ENCODE data around the gene SPTA1.

The SPTA1 gene

DNA sequence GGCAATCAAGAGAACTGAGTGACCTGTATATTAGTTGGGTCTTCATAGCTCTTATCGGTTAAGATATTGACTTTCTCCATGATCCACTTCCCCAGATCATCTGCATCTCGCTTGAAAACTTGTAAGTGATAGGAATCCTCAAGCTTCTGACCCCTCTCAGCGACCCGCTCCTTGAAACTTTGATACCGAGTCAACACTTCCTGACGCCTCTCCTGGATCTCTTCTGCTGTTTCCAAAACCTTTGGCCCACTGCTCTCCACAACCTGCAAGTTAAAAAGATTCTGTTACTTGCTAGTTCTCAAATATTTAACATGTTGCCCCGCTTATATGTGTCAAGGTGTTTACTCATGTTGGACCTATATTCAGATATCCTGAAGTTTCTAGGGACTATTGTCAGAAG lies 1.4 kb downstream of the SPTA1 start:
- no peak for DNase-seq (ENCODE audit: low read depth in 2 of 2)

DNA sequence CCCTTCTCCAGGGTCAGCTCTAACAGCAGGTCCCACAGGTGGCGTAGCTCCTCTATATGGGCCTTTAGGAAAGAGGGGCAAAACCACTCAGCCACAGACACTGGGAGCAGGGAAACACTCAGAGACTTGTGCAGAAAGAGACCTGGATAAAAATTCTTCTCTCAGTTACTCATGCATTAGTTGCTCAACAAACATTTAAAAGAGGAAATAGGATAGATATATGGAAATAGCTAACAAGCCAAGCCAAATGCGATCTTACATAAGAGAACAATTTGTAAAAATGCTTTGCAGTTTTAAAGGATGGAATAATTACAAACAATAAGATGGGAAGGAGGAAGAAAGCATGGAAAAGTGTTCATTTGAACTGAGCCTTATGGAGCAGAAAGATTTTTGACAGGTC lies 4.9 kb downstream of the SPTA1 start:
- no peak for DNase-seq (ENCODE audit: low read depth in 2 of 2)

DNA sequence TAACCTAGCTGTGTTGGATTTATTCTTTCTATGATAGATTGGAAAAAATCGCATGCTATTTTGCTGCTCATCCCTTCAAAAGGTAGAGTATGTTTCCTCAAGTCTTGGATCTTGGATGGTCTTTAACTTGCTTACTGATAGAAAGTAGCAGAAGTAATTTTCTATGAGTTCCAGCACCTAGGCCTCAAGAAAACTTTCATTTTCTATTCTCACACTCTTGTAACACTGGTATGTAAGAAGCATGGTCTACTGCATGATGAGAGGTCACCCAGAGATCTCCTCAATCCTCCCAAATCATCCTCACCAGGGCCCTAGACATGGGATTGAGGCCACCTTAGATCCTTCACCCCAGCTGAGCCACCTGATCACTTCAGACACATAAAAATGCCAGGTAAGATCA lies 7.2 kb downstream of the SPTA1 start:
- DNase-seq (ENCODE audit: low read depth in 2 of 2): no peak

DNA sequence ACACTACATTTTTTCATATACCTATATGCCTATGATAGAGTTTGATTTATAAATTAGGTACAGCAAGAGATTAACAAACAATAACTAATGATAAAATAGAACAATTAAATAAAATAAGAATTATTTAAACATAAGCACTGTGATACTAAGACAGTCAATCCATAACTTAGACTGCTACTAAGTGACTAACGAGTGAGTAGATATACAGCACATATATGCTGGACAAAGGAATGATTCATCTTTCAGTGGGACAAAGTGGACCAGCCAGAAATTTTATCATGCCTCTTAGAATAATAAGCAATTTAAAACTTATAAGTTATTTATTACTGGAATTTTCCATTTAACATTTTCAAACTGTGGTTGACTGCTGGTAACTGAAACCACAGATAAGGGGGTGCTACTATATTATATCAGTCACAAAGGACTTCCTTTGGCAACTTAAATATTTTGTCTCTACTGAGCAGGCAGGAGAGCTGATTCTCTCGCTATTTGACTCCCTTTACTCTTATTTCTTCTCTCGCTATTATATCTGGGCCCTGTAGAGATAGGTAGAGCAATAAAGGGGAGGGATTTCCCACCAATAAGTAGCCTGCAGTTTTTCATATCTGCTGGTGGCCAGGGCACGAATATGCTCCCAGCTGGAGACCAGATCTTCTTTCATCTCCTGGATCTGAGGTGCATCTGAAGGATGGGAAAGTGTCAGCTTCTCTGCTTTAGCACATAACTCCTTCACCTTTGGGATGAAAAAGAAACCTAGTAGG lies 10.8 kb downstream of the SPTA1 start:
- no peak for DNase-seq (ENCODE audit: low read depth in 2 of 2)

DNA sequence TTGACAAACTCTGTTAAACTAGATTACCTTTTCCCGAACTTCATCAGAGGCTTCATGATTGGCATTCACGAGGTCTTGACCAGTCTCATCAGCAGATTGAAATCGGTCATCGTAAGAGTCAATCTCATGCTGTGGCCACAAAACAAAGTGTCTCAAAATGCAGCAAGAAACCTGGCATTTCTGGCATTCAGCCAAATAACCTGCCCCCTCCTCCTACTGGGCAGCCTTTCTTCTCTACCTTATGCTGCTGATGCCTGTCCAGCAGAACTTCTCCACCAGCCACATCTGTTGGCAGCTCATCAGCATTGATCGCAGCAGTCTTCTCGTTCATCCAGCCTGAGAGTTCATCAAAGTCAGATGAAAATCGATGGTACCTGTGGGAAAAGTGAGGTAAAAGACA lies 12.2 kb downstream of the SPTA1 start:
- DNase-seq (ENCODE audit: low read depth in 2 of 2): no peak

DNA sequence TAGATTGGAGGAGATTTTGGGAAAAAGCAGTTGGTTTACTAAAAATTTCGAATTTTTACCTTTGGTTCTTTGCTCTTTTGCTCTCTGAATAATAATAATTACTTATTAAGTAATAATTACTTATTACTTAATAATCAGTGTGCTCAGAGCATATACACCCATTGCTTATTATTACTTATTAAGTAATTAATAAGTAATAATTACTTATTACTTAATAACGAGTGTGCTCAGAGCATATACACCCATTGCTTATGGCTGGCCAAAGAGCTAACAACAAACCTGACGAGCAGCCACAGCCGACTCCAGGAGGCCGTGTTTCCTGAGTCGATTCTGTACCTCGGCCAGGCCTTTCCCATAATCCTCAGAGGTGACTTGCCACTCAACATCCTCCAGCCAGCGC lies 20.5 kb downstream of the SPTA1 start:
- no peak for DNase-seq (ENCODE audit: low read depth in 2 of 2)

DNA sequence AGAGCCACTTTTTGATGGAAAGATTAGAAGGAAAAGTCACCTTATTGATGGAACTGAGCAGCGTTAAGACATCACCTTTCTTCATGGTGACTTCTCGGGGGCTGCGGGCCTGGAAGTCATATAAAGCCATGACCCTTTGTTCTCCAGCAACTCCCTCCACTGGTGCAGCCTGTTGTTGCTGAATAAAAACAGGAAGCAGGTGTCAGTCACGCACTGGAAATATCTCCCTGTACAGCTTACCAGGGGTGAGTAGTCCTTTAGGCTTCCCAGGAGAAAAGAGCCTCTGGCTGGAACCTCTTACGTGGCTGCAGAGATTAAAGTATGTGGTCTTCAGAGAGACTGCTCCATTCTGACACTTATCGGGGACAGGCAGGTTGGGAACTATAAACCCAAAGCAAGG lies 31.9 kb downstream of the SPTA1 start:
- no peak for DNase-seq (ENCODE audit: low read depth in 2 of 2)

DNA sequence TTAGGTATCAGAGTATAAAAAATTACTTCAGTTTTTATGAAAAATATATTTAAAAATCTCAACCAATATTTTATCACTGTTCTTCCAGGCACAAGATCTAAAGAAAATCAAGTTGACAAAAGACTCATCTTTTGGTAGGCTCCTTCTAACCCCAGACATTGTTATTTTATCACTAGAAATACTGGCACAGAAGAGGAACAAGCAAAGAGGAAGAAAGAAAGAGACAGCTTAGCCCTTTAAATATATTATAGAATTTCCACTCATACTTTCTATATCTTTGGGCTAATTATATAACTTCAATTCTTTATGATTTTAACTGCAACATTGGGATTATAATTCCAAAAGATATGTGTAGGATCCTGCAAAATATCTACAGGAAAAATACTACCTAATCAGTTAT lies 32.4 kb downstream of the SPTA1 start:
- DNase-seq (ENCODE audit: low read depth in 2 of 2): no peak

DNA sequence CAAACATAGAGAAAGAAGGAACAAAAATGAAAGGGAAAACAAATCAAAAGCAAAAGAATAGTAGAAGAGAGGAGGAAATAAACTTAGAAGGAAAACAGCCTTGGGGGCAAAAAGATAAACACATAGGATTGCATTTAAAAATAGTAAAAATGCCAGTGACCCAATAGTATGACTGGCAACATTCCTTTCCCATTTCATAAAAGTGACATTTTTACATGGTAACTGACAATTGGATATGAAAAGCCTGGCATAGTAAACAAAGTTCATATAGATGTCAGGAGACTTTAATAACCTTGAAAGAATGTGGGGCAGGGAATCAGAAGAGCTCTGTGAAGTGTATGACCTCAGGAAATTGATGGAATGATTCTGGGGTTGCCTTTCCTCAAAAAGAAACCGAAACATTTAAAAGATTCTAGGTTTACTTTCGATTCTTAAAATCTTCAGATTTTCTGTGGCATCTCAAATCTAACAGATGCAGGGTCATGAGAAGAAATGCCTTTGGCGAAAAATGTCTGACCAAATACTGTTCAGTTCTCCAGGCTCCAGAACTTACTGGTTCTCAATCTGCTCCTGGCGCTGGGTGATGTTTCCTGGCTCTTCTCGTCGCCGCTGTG lies 33.7 kb downstream of the SPTA1 start:
- DNase-seq (ENCODE audit: low read depth in 2 of 2): no peak

DNA sequence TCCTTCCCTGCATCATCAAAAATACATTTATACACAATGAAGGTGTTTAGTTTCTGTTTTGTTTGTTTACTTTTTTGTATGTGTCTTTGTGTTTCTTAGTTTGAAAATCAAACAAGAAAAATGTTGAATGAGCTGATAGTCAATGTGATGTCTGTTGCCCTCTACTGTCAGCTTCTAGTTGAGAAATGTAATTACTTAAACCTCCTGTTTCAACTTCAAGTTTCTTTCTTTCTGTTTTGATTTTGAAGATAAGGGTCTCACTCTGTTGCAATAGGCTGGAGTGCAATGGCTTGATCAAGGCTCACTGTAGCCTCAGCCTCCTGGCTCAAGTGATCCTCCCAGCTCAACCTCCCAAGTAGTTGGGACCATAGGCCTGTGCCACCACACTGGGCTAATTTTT lies 37.5 kb downstream of the SPTA1 start:
- no peak for DNase-seq (ENCODE audit: low read depth in 2 of 2)

DNA sequence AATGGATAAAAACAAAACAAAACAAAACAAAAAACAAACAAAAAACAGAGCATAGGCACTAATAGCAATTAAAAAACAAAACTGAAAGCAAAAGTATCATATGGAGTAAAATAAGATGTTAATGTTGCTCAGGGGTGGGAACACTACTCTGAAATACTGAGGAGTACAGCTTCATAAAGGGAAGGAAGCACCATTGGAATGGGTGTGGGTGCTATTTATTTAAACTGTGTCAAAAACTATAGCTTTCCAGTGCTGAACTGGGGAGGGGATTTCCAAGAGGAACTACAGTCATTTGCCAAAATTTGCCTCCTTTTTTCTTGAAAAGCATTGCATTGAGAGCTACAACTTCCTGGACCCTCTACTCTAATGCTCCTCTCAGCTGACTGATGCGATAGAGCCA lies 40.0 kb downstream of the SPTA1 start:
- DNase-seq (ENCODE audit: low read depth in 2 of 2): no peak

DNA sequence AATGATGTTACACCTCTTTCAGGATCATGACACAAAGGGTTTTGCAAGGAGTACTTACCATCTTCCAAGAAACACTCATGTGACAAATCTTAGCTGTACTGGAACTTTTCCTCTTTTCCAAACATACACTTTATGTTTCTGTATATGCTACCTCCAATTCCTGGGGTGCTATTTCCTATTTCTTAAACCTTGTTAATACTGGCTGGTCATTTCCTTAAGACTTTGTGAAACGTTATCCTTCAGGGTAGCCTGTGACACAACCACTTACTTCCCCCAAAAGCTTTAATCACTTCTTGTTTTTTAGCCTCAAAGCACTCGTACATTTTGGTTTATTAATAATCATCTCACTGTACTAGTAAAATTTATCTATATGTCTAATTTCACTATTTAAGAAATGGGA lies 42.1 kb downstream of the SPTA1 start:
- DNase-seq (ENCODE audit: low read depth in 2 of 2): no peak

DNA sequence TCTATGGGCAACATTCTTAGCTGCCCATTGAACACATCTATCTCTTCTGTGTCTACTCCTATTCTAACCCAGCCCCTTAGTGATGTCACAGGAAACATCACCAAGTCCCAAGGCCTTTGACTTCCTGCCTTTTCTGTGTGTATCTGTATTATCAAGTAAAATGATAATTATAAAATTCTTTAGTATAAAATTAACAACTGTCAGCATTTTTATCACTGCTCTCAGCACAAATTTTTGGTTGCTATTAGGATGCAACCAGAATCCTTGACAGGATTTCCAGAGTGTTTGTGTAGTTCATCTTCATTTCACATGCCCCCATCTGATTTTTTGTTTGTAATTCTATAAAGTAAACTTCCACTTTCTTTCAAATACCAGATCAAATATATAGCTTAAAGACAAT lies 47.6 kb downstream of the SPTA1 start:
- DNase-seq (ENCODE audit: low read depth in 2 of 2): no peak

DNA sequence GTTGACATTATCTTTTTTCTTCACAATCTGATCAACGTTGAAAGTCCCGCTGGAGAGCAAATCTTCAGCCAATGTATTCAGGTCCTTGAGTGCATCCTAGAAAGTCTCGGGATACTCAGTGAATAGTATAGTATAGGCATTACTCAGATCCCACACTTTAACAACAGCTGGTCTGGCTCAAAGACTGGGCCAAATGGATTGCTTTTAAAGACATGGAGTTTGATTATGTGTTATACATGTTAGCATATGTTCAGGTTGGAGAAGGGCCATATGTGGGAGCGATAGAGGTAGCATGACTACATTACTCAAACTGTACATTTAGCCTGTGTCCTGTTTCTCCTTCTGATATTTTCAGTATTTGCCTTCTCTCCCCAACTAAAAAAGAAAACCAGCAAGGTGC lies 48.4 kb downstream of the SPTA1 start:
- no peak for DNase-seq (ENCODE audit: low read depth in 2 of 2)

DNA sequence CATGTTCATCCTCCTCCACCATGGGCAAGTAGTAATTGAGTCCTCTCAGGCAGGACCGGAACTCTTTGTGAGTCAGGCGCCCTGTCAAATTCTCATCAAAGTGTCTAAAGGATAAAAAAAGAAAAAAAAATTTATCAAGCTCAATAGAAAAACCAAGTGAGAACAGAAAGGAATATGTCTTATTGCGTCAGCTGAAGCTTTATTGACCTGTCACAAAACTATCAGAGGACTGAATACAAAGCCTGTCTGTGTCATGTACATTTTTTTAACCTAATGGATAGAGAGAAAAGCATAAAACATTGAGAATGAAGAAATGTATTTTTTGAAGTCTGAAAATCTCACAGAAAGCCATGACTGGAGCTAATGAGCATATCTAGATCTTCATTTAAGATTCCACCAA lies 72.8 kb downstream of the SPTA1 start:
- no peak for DNase-seq (ENCODE audit: low read depth in 2 of 2)

DNA sequence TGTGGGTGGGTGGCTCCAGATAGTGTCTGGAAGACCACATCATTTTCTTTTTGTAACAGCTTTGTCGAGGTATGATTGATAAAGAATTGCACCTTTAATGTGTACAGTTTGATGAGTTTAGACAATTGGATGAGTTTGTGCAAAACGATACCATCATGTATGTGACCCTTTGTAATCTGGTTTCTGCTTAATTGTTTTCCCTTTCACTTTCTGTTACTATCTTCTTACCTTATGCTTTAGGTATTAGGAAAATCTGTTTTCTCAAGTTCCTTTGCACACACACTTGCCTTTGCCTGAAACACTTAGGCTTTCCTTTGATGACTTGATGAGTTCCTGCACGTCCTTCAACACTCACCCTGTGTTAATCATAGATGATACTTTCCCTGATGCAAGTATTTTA lies 74.6 kb downstream of the SPTA1 start:
- DNase-seq (ENCODE audit: low read depth in 2 of 2): no peak

DNA sequence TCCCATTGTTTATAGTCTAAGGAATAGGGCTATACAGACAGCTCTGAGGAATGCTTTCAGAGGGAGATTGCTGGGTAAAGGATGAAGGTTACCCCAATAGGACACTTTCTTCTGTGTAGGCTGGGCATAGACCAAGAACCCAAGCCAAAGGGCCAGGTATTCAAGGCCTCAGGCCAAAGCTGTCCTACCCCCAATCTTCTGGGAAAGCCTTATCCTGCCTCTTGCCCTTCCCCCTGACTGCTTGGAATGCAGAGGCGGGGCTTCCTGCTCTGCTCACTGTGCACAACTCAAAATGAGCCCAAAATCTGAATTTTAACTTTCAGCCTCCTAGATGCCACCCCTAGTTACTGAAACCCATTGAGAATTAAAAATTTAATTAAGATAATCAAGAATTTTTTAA lies 79.2 kb downstream of the SPTA1 start:
- DNase-seq (ENCODE audit: low read depth in 2 of 2): no peak

DNA sequence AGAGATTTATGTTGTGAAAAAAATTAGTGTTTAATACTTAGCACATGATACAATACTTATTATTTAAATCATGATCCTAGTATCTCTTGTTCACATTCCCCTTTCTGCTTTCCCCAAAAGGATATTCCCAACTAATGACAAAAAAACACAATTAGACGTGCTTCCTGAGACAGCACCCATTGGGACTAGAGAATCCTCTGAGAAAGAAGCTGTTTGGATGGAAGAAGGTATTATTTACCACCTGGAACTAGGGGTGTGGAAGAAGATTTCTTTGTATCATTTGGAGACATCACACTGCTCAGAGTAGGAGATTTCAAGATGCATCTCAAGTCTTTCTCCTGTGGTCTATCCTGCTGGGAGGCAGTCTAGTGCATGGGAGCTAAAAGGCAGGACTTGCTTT lies 81.5 kb downstream of the SPTA1 start, which contains the start of gene OR10Z1:
Gene OR10Z1, plus strand, starts transcription at position 301 of the 400 bp plus-strand sequence. CDS start 1,171 bp downstream, outside the sequence.
- no peak for DNase-seq (ENCODE audit: low read depth in 2 of 2)

DNA sequence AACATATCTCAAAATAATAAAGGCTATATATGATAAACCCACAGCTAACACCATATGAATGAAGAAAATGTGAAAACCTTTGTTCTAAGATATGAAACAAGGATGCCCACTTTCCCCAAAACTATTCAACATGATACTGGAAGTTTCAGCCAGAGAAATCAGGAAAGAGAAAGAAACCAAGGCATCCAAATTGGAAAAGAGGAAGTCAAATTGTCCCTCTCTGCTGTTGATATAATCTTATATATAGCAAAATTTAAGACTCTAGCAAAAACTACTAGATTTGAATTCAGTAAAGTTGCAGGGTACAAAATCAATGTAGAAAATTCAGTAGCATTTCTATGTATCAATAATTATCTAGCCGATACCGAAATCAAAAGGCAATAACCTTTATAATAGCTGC lies 85.8 kb downstream of the SPTA1 start:
- DNase-seq (ENCODE audit: low read depth in 2 of 2): no peak

DNA sequence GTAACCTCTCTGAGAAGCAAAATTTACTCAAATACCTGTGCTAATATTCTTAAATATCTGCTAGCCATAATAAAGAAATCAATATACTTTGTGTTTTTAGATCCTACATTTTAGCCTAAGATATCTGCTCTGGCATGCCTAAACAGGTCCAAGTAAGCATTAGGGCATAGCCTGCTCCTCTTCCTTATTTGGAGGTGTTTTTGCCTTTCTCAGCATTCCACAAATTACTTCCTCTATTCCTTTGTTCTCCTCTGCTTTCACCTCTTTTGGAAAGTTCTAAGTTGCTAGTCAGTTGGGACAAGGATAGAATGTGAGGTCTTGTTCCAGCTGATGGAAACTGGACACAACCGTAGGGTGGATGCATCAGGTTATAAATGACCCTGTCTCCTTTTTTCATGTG lies 99.6 kb downstream of the SPTA1 start:
- no peak for DNase-seq (ENCODE audit: low read depth in 2 of 2)

DNA sequence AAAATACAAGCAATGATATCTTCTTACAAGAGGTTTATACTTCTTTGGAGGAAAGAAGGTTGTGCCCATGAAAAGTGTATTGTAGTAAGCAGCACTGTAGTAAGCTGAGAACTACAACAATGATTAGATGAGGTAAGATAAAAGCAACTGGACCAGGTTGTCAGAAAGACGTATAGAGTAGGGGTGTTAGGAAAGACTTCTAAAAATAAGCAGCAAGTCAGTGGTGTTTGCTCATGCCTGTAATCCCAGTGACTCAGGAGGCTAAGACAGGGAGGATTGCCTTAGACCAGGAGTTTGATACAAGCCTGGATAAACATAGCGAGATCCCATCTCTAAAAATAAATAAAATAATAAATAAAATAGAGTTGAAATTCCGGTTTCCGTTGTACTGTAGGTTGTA lies 102.6 kb downstream of the SPTA1 start:
- no peak for DNase-seq (ENCODE audit: low read depth in 2 of 2)

DNA sequence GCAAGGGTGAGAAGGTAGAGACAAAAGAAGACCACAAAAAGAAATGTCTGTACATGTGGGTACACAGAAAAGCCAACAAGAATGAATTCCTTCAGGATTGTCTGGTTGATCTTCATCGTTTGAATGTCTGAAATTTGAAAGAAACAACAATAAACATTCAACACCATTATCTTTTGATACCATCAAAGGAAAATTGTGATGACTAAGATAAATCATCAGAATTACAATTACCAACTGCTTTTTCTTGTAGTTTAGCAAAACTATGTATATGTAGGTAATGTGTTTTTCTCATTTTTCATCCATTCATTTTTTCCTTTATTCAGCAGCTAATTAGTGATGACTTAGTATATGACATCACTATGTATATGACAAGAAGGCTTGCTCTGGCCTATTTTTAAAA lies 106.8 kb downstream of the SPTA1 start, which contains the start of gene OR10X1:
Gene OR10X1, minus strand, starts transcription at position 167 of the 400 bp plus-strand sequence. Its CDS starts 0 bp downstream, at position 167.
- DNase-seq (ENCODE audit: low read depth in 2 of 2): no peak

DNA sequence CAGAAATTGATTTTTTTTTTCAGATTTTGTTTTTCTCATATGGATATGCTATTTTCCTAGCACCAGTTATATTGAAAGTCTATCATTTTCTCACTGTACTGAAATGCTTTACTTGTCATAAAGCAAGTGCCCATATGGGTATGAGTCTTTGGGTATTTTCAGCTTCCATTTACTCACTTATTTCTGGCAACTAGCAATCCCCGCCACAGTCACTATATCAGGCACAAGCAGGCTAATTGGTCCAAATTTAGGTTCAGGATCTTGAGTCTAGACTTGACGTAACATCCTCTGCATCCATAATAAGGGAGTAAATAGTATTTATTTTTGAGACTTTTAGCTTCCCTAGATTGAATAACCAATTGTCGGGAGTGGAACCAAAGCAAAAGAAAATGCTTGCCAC lies 109.0 kb downstream of the SPTA1 start:
- no peak for DNase-seq (ENCODE audit: low read depth in 2 of 2)

DNA sequence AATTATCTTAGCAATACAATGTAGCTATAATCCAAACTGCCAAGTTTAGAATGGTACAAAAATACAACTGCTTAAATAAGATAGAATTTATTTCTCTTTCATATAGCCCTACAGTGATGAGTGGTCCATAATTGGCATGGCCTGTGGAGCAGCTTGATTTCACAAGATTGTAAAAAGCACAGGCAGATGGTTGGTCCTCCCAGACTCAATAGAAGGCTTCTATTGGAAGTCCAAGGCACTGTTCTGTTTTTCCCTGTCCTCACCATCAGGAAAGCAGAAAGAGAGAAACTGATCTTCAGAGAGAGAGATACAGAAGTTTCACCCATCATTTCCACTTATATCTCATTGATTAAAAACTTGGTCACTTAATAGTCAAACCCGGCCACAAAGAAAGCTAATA lies 114.3 kb downstream of the SPTA1 start:
- DNase-seq (ENCODE audit: low read depth in 2 of 2): no peak
